Esophagus squamous epithelium (tissue), 4 donors: ENCODE measurements around the gene CYP3A5.

Source experiments
- CTCF ChIP-seq, 6 experiments: fragments of 450-650 bp in 4 of 6; fragments of 200-600 bp in 2 of 6; sonication (generic) in 2 of 6; IDR thresholded peaks; one replicate each; pipeline ENCODE4 v1.5.1; 2016 to 2019; ENCODE audit warnings: antibody characterized with exemption in 6 of 6, mild to moderate bottlenecking in 4 of 6, moderate library complexity in 4 of 6
- POLR2A ChIP-seq, 4 donors: fragments of 450-650 bp; IDR thresholded peaks; one replicate each; pipeline ENCODE4 v1.6.1; 2017; ENCODE audit warnings: antibody characterized with exemption in 4 of 4, mild to moderate bottlenecking in 4 of 4, moderate library complexity in 3 of 4

DNA sequence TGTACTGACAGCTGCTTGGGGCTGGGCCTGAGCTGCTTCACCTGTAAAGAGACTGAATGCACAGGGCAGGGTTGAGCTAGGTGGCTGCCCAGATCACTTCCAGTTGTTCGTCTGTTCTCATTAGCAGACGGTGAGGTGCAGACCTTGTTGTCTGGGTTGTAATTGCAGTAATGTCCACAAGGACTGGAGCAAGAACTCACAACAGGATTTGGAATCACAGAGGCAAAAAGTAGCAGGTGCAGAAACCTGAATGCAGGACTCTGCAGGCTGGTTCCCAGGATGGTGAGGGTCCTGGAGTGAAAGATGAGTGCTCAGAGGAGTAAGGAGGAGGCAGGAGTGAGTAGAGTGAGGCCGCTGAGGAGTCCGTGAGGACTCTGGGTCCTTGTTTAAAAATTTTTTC is 53.8 kb downstream of the CYP3A5 start:
- TF ChIP-seq POLR2A (IDR thresholded peaks at IDR 0.05) (no peak), CTCF (IDR thresholded peaks at IDR 0.05) (no peak)
